Breast epithelium (tissue), 3 donors: ENCODE measurements around the gene MLX.

Experiments used
- POLR2AphosphoS5 ChIP-seq, 3 donors: sonication (generic); formaldehyde crosslinking; IDR thresholded peaks; one replicate each; pipeline ENCODE4 v1.6.1; 2017; ENCODE audit warnings: antibody characterized with exemption in 3 of 3
- TF ChIP-seq, protein P1 (sequence below), 3 donors: fragments of 450-650 bp; IDR thresholded peaks; one replicate each; pipeline ENCODE4 v1.5.1; 2016 to 2017; ENCODE audit warnings: antibody characterized with exemption in 3 of 3, mild to moderate bottlenecking in 3 of 3, moderate library complexity in 3 of 3

DNA sequence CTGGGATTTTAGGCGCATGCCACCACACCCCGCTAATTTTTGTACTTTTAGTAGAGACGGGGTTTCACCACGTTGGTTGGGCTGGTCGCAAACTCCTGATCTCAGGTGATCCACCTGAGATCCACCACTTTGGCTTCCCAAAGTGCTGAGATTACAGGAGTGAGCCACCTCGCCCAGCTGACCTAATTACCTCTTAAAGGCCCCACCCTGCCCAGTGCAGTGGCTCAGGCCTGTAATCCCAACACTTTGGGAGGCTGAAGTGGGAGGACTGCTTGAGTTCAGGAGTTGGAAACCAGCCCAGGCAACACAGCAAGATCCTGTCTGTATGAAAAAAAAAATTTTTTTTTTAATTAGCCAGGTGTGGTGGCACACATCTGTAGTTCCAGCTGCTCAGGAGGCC is 7.8 kb upstream of the MLX start:
- TF ChIP-seq, protein P1, sequence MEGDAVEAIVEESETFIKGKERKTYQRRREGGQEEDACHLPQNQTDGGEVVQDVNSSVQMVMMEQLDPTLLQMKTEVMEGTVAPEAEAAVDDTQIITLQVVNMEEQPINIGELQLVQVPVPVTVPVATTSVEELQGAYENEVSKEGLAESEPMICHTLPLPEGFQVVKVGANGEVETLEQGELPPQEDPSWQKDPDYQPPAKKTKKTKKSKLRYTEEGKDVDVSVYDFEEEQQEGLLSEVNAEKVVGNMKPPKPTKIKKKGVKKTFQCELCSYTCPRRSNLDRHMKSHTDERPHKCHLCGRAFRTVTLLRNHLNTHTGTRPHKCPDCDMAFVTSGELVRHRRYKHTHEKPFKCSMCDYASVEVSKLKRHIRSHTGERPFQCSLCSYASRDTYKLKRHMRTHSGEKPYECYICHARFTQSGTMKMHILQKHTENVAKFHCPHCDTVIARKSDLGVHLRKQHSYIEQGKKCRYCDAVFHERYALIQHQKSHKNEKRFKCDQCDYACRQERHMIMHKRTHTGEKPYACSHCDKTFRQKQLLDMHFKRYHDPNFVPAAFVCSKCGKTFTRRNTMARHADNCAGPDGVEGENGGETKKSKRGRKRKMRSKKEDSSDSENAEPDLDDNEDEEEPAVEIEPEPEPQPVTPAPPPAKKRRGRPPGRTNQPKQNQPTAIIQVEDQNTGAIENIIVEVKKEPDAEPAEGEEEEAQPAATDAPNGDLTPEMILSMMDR (IDR thresholded peaks at IDR 0.05) = no peak
- TF ChIP-seq POLR2AphosphoS5 (IDR thresholded peaks at IDR 0.05) = no peak
